ENCODE results near the gene TMIGD1. TPM values are rescaled to one million over a fixed set of nuclear protein-coding genes. Genes with fewer than 3 reads are reported as not detected.

The TMIGD1 gene
- total and polyA plus RNA-seq, 2 experiments from 2014 or later, result 2.5 to 3.2 TPM

DNA sequence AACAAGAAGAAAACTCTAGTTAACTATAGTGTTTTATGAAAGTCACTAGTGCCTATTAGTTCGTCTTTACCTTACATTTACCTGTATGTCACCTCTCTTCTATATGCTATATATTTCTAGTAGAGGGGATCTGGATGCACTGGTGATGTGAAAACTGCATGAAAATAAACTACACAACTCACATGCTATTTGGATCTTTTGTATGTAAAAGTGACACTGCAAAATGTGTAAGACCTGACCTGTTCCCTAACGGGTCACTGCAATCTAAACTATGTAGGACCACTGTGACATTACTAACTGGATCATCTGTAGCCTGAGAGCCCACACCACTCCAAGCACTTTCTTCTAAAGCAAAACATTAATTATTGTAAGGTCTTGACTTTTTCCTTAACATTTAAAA, 43.8 kb downstream of the TMIGD1 start:
- H3K4me2 ChIP-seq, result peak overlapping the region; percentile 89
- H2AFZ ChIP-seq, result no peak overlapping the region
- H3K79me2 ChIP-seq, result peaks cover 22% of the 10 kb centered on the region
- DNase-seq (ENCODE audit: low spot score), result no peak
- TF ChIP-seq, protein P1, sequence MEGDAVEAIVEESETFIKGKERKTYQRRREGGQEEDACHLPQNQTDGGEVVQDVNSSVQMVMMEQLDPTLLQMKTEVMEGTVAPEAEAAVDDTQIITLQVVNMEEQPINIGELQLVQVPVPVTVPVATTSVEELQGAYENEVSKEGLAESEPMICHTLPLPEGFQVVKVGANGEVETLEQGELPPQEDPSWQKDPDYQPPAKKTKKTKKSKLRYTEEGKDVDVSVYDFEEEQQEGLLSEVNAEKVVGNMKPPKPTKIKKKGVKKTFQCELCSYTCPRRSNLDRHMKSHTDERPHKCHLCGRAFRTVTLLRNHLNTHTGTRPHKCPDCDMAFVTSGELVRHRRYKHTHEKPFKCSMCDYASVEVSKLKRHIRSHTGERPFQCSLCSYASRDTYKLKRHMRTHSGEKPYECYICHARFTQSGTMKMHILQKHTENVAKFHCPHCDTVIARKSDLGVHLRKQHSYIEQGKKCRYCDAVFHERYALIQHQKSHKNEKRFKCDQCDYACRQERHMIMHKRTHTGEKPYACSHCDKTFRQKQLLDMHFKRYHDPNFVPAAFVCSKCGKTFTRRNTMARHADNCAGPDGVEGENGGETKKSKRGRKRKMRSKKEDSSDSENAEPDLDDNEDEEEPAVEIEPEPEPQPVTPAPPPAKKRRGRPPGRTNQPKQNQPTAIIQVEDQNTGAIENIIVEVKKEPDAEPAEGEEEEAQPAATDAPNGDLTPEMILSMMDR (IDR thresholded peaks at IDR 0.05; ENCODE audit: poor library complexity), result no peak
- TF ChIP-seq EZH2phosphoT487 (IDR thresholded peaks at IDR 0.05; ENCODE audit: low read depth, severe bottlenecking, unreplicated experiment), result no peak
- no peak for TF ChIP-seq EZH2 (IDR thresholded peaks at IDR 0.05; ENCODE audit: borderline replicate concordance)
- H3K4me1 ChIP-seq (ENCODE audit: insufficient read depth), result peaks cover 13% of the 10 kb centered on the region
- H3K9me2 ChIP-seq (replicated peaks; ENCODE audit: insufficient read depth), result no peaks in the 10 kb centered on the region
- no peaks in the 10 kb centered on the region for H3K36me3 ChIP-seq (replicated peaks; ENCODE audit: insufficient read depth, low read depth)
- no peak overlapping the region for H3K4me3 ChIP-seq
- WGBS (ENCODE audit: low lambda C conversion rate, missing lambda C conversion rate), result 83% methylated on average over 2 of the region's 2 CpGs
- no peak overlapping the region for H3K27ac ChIP-seq
- no peaks in the 10 kb centered on the region for H3K9me3 ChIP-seq (ENCODE audit: low read depth)
- no peaks in the 10 kb centered on the region for H3K27me3 ChIP-seq
- no peaks in the 10 kb centered on the region for H4K20me1 ChIP-seq (ENCODE audit: insufficient read depth, poor library complexity, severe bottlenecking)

DNA sequence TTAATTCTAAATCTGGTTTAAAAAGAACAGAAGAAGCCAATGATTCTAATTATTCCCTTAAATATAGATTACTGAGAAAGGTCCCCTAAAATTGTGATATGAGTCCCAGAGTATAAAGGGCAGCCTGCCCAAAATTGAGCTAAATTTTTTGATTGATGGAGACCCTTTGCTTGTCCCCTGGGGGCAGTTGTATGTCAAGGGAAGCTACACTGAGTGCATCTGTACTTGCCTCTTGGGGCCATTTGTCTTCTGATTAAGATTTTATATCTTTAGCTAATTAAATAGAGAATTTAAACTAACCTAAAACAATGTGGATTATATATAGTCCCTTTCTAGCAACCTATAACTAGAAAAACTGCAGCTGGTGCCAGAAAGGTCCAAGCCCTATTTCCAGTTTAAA, 54.7 kb downstream of the TMIGD1 start:
- H2AFZ ChIP-seq, result no peak overlapping the region

DNA sequence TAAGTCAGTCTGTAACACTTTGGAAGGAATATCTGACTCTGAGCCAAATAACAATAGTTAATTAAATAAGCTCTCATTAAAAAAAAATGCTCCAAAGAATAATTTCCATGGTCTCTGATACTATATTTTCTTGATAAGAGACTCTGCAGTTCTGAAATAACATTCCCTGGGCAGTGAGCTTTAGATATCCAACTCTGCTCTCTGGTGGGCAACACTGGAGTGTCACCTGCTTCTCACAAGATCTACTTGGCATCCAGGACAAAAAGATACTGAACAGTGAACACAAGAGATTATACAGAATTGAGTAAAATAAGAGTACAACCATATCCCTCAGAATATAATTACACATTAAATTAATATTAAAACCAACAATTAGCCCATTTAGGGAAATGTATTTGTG, 55.8 kb downstream of the TMIGD1 start:
- no peak overlapping the region for H3K4me2 ChIP-seq
- H3K4me1 ChIP-seq (ENCODE audit: insufficient read depth), result no peaks in the 10 kb centered on the region
- H4K20me1 ChIP-seq (ENCODE audit: insufficient read depth, poor library complexity, severe bottlenecking), result no peaks in the 10 kb centered on the region

More for the DNA sequence above, 54.7 kb downstream of the TMIGD1 start:
- Histone ChIP-seq H3K4me3 (no peak overlapping the region), H4K20me1 (ENCODE audit: insufficient read depth, poor library complexity, severe bottlenecking) (no peaks in the 10 kb centered on the region), H3K27me3 (no peaks in the 10 kb centered on the region), H3K4me1 (ENCODE audit: insufficient read depth) (no peaks in the 10 kb centered on the region), H3K27ac (no peak overlapping the region), H3K9me2 (replicated peaks; ENCODE audit: insufficient read depth) (no peaks in the 10 kb centered on the region), H3K9me3 (ENCODE audit: low read depth) (no peaks in the 10 kb centered on the region), H3K36me3 (replicated peaks; ENCODE audit: insufficient read depth, low read depth) (no peaks in the 10 kb centered on the region), H3K79me2 (no peaks in the 10 kb centered on the region), H3K4me2 (no peak overlapping the region)
- TF ChIP-seq EZH2phosphoT487 (IDR thresholded peaks at IDR 0.05; ENCODE audit: low read depth, severe bottlenecking, unreplicated experiment) (no peak), EZH2 (IDR thresholded peaks at IDR 0.05; ENCODE audit: borderline replicate concordance) (no peak)
- TF ChIP-seq, protein P1 (IDR thresholded peaks at IDR 0.05; ENCODE audit: poor library complexity), result no peak
- DNase-seq (ENCODE audit: low spot score), result no peak

More for the DNA sequence above, 55.8 kb downstream of the TMIGD1 start:
- TF ChIP-seq EZH2phosphoT487 (IDR thresholded peaks at IDR 0.05; ENCODE audit: low read depth, severe bottlenecking, unreplicated experiment), result no peak
- TF ChIP-seq, protein P1 (IDR thresholded peaks at IDR 0.05; ENCODE audit: poor library complexity), result peak; percentile 55
- H3K9me3 ChIP-seq (ENCODE audit: low read depth), result no peaks in the 10 kb centered on the region
- H3K4me3 ChIP-seq, result no peak overlapping the region
- H3K9me2 ChIP-seq (replicated peaks; ENCODE audit: insufficient read depth), result no peaks in the 10 kb centered on the region
- no peaks in the 10 kb centered on the region for H3K79me2 ChIP-seq
- H3K36me3 ChIP-seq (replicated peaks; ENCODE audit: insufficient read depth, low read depth), result no peaks in the 10 kb centered on the region
- no peaks in the 10 kb centered on the region for H3K27me3 ChIP-seq
- no peak overlapping the region for H3K27ac ChIP-seq
- peak; percentile 46 for DNase-seq (ENCODE audit: low spot score)
- H2AFZ ChIP-seq, result no peak overlapping the region

Measured in hepatocyte (in vitro differentiated cells).